B cell (primary cell): Measurements from ENCODE around the gene TMPO. TPM values are rescaled to one million over a fixed set of nuclear protein-coding genes. Genes with fewer than 3 reads are reported as not detected.
A peak's percentile ranks its signal among the peaks of the same experiment; 100 is the strongest.

Experiments
- ATAC-seq: fragments of 200-7000 bp; cut with Tn5 transposase; one replicate; pipeline ENCODE4 v1.10.0; 2021; ENCODE audit warnings: low read depth, mild to moderate bottlenecking, moderate number of reproducible peaks, moderate library complexity
- CTCF ChIA-PET: fragments of 350-600 bp; sonication (Branson Sonifier 250); formaldehyde crosslinking; loops from one replicate; lab custom pipeline; 2021; ENCODE audit warnings: antibody characterized with exemption, inconsistent platforms; lab: Charles Lee
- POLR2A ChIA-PET: fragments of 350-600 bp; sonication (Branson Sonifier 250); formaldehyde crosslinking; loops from one replicate; lab custom pipeline; 2021; ENCODE audit warnings: antibody characterized with exemption; lab: Charles Lee
- DNase-seq: peaks from one replicate; pipeline ENCODE4 v3.0.0; 2013
- H2AFZ ChIP-seq: 2 replicates; pipeline ENCODE4 v1.6.1; 2012; ENCODE audit warnings: mild to moderate bottlenecking, low read depth, low read length; ENCODE audit not compliant: insufficient read depth, poor library complexity, severe bottlenecking
- H3K27ac ChIP-seq, 2 donors: 1 replicate in 1 of 2; 2 replicates in 1 of 2; pipeline ENCODE4 v1.5.1; 2012 to 2013; ENCODE audit warnings: low read length in 2 of 2, mild to moderate bottlenecking in 2 of 2, moderate library complexity in 1 of 2
- H3K27me3 ChIP-seq, 4 experiments: fragments of 200-600 bp in 1 of 4; sonication (generic) in 1 of 4; replicated peaks in 1 of 4; 1 replicate in 2 of 4; 2 replicates in 2 of 4; pipeline versions ENCODE4 v1.6.1 to v1.7.0; 2013 to 2016; ENCODE audit warnings: low read length in 3 of 4, mild to moderate bottlenecking in 2 of 4, mixed read lengths in 1 of 4, moderate library complexity in 1 of 4; ENCODE audit not compliant: insufficient read depth in 4 of 4, control insufficient read depth in 3 of 4; ENCODE audit errors: control extremely low read depth in 1 of 4
- H3K36me3 ChIP-seq, 2 experiments: replicated peaks in 1 of 2; 1 replicate in 1 of 2; 2 replicates in 1 of 2; pipeline versions ENCODE4 v1.6.1 to v1.7.1; 2013; ENCODE audit warnings: low read length in 1 of 2; ENCODE audit not compliant: insufficient read depth in 2 of 2, control insufficient read depth in 1 of 2; ENCODE audit errors: control extremely low read depth in 1 of 2, extremely low read depth in 1 of 2
- H3K4me1 ChIP-seq, 2 donors: fragments of 200-600 bp in 1 of 2; sonication (generic) in 1 of 2; 1 replicate in 1 of 2; 2 replicates in 1 of 2; pipeline versions ENCODE4 v1.5.1 to v1.6.1; 2013 to 2017; ENCODE audit warnings: low read length in 2 of 2; ENCODE audit not compliant: control insufficient read depth in 2 of 2, insufficient read depth in 2 of 2
- H3K4me2 ChIP-seq: replicated peaks from 2 replicates; pipeline ENCODE3; 2012; ENCODE audit warnings: mild to moderate bottlenecking, low read depth, low read length; ENCODE audit not compliant: poor library complexity, severe bottlenecking
- H3K4me3 ChIP-seq, 5 experiments: fragments of 200-600 bp in 1 of 5; sonication (generic) in 1 of 5; 1 replicate in 3 of 5; 2 replicates in 2 of 5; pipeline versions ENCODE4 v1.5.1 to v1.7.0; 2011 to 2016; ENCODE audit warnings: low read length in 4 of 5, mild to moderate bottlenecking in 4 of 5, low read depth in 2 of 5, control low read depth in 1 of 5, moderate library complexity in 1 of 5; ENCODE audit not compliant: insufficient read depth in 1 of 5; ENCODE audit errors: control extremely low read depth in 1 of 5, extremely low read depth in 1 of 5
- H3K79me2 ChIP-seq: fragments of 200-600 bp; sonication (generic); one replicate; pipeline ENCODE4 v1.6.0; 2016; ENCODE audit warnings: low read length; ENCODE audit not compliant: control insufficient read depth, insufficient read depth
- H3K9ac ChIP-seq: fragments of 200-600 bp; sonication (generic); 2 replicates; pipeline ENCODE4 v1.6.1; 2017; ENCODE audit warnings: mild to moderate bottlenecking, low read length, moderate library complexity
- H3K9me3 ChIP-seq, 3 donors: one replicate each; pipeline versions ENCODE4 v1.6.1 to v1.7.1; 2013; ENCODE audit warnings: low read length in 2 of 3; ENCODE audit not compliant: control insufficient read depth in 2 of 3, insufficient read depth in 1 of 3; ENCODE audit errors: control extremely low read depth in 1 of 3
- H4K20me1 ChIP-seq: 2 replicates; pipeline ENCODE4 v1.6.0; 2012; ENCODE audit warnings: mild to moderate bottlenecking, low read length; ENCODE audit not compliant: insufficient read depth, control insufficient read depth, poor library complexity, severe bottlenecking
- H3K27ac Mint-ChIP-seq: one replicate; pipeline ENCODE4 v1.8.0; 2021; ENCODE audit warnings: mixed read lengths
- H3K27me3 Mint-ChIP-seq: one replicate; pipeline ENCODE4 v1.8.0; 2021; ENCODE audit warnings: mixed read lengths
- H3K4me1 Mint-ChIP-seq: one replicate; pipeline ENCODE4 v1.8.0; 2021; ENCODE audit warnings: mixed read lengths
- H3K4me3 Mint-ChIP-seq: one replicate; pipeline ENCODE4 v1.8.0; 2021; ENCODE audit warnings: mixed read lengths
- H3K9me3 Mint-ChIP-seq: one replicate; pipeline ENCODE4 v1.8.0; 2022; ENCODE audit warnings: mixed read lengths; ENCODE audit not compliant: insufficient read depth
- EZH2 ChIP-seq: IDR thresholded peaks from 2 replicates; pipeline ENCODE4 v1.6.1; 2012; ENCODE audit warnings: borderline replicate concordance, low read depth, mild to moderate bottlenecking, moderate library complexity, low read length; ENCODE audit not compliant: insufficient read depth, poor library complexity, severe bottlenecking
- WGBS: methylation state at CpG from one replicate; pipeline ENCODE4 v1.1.5; 2013; ENCODE audit warnings: missing lambda C conversion rate; ENCODE audit not compliant: insufficient coverage; 5-methylcytosine and 5-hydroxymethylcytosine counted together
- intact Hi-C: fragments of 100-400 bp; cut with micrococcal nuclease; formaldehyde crosslinking; loops from one replicate; pipeline ENCODE4 v1.10.0; 2022
- polyA plus RNA-seq: library from polyadenylated mRNA; depleted of rRNA; stranded (reverse); fragments of >200 nt; gene quantifications from 2 replicates; pipeline ENCODE4 v1.2.3, GENCODE V29; 2012
- total RNA-seq, 2 donors: library from RNA; stranded (reverse); fragments of 120-200 nt in 1 of 2; gene quantifications; 1 replicate in 1 of 2; 2 replicates in 1 of 2; pipeline versions ENCODE4 v1.2.3 to v1.2.4, GENCODE V29; 2013 to 2022
- TF ChIP-seq, protein P1 (sequence below): fragments of 200-600 bp; IDR thresholded peaks from one replicate; pipeline ENCODE4 v1.8.0; 2022; ENCODE audit warnings: antibody characterized with exemption, mild to moderate bottlenecking

The TMPO gene
- total and polyA plus RNA-seq, 2 donors (not counting 1 experiment from before 2014, with no cell fraction given), result 41.8 to 187 TPM

DNA sequence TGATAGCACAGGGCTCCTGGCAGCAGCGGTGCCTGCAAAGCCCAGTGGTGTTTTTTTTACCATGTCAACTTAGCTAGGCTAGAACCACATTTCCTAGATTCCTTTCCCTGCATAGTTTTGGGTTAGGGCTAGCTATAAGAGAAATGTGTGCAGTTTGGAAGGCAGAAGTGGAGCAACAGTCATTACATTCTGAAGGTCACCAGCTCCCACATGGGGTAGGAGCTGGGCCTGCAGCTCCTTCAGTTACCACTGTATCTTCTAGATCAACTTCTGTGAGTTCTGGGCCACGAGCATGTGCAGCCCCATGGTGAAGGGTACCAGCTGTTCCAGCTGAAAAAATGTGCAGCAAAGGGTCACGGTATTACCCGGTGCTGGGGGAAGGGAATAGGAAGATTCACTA, 75.8 kb downstream of the TMPO start:
- Histone ChIP-seq H3K4me1 (peaks cover 20 to 22% of the 10 kb centered on the region in 2 donors), H4K20me1 (no peaks in the 10 kb centered on the region), H3K27me3 (no peaks in the 10 kb centered on the region), H3K79me2 (peaks cover 30% of the 10 kb centered on the region), H3K4me2 (no peak overlapping the region), H3K27ac (no peak overlapping the region), H2AFZ (no peak overlapping the region), H3K9ac (no peak overlapping the region), H3K9me3 (no peaks in the 10 kb centered on the region), H3K4me3 (no peak overlapping the region), H3K36me3 (peaks cover 2 to 9% of the 10 kb centered on the region in 2 experiments)
- ChIA-PET POLR2A (no interaction called here), CTCF (interaction anchor here (1.1 to 1.5 kb wide), 2 partner anchors 13 to 25 kb away, joined by 3 to 8 read pairs; no protein-coding TSS in a partner anchor)
- no peak for ATAC-seq
- H3K27ac Mint-ChIP-seq, result no peak overlapping the region
- WGBS, result no CpG with 5 or more reads among the region's 4 CpGs
- no peaks in the 10 kb centered on the region for H3K27me3 Mint-ChIP-seq
- H3K9me3 Mint-ChIP-seq, result no peaks in the 10 kb centered on the region
- TF ChIP-seq, protein P1, sequence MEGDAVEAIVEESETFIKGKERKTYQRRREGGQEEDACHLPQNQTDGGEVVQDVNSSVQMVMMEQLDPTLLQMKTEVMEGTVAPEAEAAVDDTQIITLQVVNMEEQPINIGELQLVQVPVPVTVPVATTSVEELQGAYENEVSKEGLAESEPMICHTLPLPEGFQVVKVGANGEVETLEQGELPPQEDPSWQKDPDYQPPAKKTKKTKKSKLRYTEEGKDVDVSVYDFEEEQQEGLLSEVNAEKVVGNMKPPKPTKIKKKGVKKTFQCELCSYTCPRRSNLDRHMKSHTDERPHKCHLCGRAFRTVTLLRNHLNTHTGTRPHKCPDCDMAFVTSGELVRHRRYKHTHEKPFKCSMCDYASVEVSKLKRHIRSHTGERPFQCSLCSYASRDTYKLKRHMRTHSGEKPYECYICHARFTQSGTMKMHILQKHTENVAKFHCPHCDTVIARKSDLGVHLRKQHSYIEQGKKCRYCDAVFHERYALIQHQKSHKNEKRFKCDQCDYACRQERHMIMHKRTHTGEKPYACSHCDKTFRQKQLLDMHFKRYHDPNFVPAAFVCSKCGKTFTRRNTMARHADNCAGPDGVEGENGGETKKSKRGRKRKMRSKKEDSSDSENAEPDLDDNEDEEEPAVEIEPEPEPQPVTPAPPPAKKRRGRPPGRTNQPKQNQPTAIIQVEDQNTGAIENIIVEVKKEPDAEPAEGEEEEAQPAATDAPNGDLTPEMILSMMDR, result no peak
- TF ChIP-seq EZH2, result no peak
- intact Hi-C loops, result no loop called here
- H3K4me3 Mint-ChIP-seq, result peak overlapping the region; percentile 49
- no peak for DNase-seq
- peaks cover 27% of the 10 kb centered on the region for H3K4me1 Mint-ChIP-seq

DNA sequence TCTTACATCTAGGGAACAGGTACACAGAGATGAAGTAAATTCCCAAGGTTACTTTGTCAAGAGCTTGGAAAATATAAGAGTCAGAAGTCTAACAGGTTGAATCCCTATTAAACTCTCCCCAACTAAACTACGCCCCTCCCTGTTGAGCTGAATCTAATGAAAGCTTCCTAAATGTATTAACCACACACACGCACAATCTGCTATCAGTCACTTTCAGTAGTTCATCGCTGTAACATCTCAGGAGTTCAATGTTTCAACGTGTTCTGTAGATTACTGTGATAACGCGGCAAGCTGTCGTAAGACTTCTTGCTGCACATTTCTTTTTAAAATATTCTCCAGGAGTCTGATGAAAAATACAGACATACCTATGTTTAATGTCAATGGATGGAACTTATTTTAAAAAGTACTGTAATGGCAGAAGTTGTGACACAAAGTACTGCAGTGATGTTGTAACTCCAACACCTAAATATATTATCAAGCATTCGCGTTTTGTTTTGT, 77.5 kb downstream of the TMPO start:
- intact Hi-C loops, result loop anchor here (1.0 to 2.0 kb wide), 4 partner anchors 20 to 88 kb away; partner anchors contain the start of genes IKBIP and TMPO
- H3K27me3 Mint-ChIP-seq, result no peaks in the 10 kb centered on the region
- 66% methylated on average over 3 of the region's 9 CpGs for WGBS
- H4K20me1 ChIP-seq, result no peaks in the 10 kb centered on the region
- ATAC-seq, result no peak
- H3K9me3 Mint-ChIP-seq, result no peaks in the 10 kb centered on the region
- H3K79me2 ChIP-seq, result peaks cover 43% of the 10 kb centered on the region
- H3K4me3 Mint-ChIP-seq, result peak overlapping the region; percentile 91
- peak overlapping the region; percentile 62 to 100 (median 69) for H3K4me3 ChIP-seq
- H3K27ac ChIP-seq, result peak overlapping the region; percentile 96 to 98
- no peaks in the 10 kb centered on the region for H3K27me3 ChIP-seq
- peak overlapping the region; percentile 93 for H3K9ac ChIP-seq
- CTCF ChIA-PET, result interaction anchor here (0.7 to 5.3 kb wide), 8 partner anchors 11 to 196 kb away, joined by 3 to 31 read pairs (median 4); partner anchors contain the start of genes APAF1 and IKBIP
- POLR2A ChIA-PET, result interaction anchor here (0.6 to 2.6 kb wide), 11 partner anchors 14 to 339 kb away, joined by 3 to 21 read pairs (median 5); partner anchors contain the start of genes APAF1, IKBIP and TMPO
- H3K36me3 ChIP-seq, result peaks cover 4 to 23% of the 10 kb centered on the region in 2 experiments
- no peak for DNase-seq
- peaks cover 34% of the 10 kb centered on the region for H3K4me1 Mint-ChIP-seq
- TF ChIP-seq EZH2, result no peak
- TF ChIP-seq, protein P1, result no peak
- H3K9me3 ChIP-seq, result no peaks in the 10 kb centered on the region
- H2AFZ ChIP-seq, result peak overlapping the region; percentile 85
- peak overlapping the region; percentile 85 for H3K4me2 ChIP-seq
- H3K4me1 ChIP-seq, result peaks cover 20 to 25% of the 10 kb centered on the region in 2 donors
- H3K27ac Mint-ChIP-seq, result peak overlapping the region; percentile 98
